ENCODE data around the gene IL31RA. TPM values are rescaled to one million over a fixed set of nuclear protein-coding genes. Genes with fewer than 3 reads are reported as not detected.

IL31RA gene
- total and polyA plus RNA-seq, 2 of the 13 experiments (the other 11 are each of a cell fraction or from before 2014, with no cell fraction given), result not detected

DNA sequence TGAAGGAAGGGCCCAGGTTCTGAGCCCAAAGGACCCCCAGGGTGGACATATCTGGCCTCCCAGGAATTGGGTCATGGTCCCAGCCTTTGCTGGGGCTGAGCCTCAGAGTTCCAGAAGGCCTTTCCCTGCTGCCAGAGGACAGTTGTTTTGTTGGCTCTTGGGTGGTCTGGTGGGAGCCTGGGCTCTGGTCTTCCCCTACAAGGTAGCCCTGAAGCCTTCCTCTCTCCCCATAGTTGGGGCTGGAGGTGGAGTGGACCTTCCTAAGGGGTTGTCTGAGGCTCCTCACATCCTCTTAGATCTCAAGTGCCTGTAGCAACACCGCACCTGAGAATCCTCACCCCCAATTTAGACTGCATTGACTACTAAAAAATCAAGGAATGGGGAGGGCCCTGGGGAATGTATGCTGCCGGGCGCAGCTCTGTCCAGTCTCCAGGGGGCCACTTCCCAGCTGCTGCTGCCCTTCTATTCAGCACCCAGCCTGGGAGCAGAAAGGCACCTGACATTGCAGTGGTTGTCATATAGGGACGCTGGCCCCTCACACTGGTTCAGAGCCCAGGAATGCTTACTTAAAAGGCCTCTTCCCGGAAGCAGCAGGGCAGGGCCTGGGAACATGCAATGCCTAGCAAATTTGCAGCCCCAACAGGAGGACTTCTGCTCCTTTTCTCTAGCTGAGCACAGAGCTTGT lies 66.4 kb downstream of the IL31RA start (continued):
- TF ChIP-seq ELF3 (CRISPR knock-in tag; IDR thresholded peaks at IDR 0.05), result 0 out of 2 replicates have a peak, but pooled peaks have one; percentile 32
- TF ChIP-seq ZNF644 (CRISPR knock-in tag; IDR thresholded peaks at IDR 0.05; ENCODE audit: low read depth), result 0 out of 2 replicates have a peak, but pooled peaks have one; percentile 15
- TF ChIP-seq LCORL (IDR thresholded peaks at IDR 0.05), result no peak
- TF ChIP-seq LCORL (CRISPR knock-in tag; IDR thresholded peaks at IDR 0.05), result 0 out of 2 replicates have a peak, but pooled peaks have one; percentile 24
- TF ChIP-seq, protein P1, sequence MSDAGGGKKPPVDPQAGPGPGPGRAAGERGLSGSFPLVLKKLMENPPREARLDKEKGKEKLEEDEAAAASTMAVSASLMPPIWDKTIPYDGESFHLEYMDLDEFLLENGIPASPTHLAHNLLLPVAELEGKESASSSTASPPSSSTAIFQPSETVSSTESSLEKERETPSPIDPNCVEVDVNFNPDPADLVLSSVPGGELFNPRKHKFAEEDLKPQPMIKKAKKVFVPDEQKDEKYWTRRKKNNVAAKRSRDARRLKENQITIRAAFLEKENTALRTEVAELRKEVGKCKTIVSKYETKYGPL (CRISPR knock-in tag; IDR thresholded peaks at IDR 0.05), result no peak
- peak; percentile 64 for TF ChIP-seq ELF1 (CRISPR knock-in tag; IDR thresholded peaks at IDR 0.05)
- no peak for TF ChIP-seq GABPA (IDR thresholded peaks at IDR 0.05; ENCODE audit: low read depth, low read length)
- peak; percentile 58; the same call in 1 of the 2 replicates for TF ChIP-seq GABPA (CRISPR knock-in tag; IDR thresholded peaks at IDR 0.05; ENCODE audit: low read depth)

DNA sequence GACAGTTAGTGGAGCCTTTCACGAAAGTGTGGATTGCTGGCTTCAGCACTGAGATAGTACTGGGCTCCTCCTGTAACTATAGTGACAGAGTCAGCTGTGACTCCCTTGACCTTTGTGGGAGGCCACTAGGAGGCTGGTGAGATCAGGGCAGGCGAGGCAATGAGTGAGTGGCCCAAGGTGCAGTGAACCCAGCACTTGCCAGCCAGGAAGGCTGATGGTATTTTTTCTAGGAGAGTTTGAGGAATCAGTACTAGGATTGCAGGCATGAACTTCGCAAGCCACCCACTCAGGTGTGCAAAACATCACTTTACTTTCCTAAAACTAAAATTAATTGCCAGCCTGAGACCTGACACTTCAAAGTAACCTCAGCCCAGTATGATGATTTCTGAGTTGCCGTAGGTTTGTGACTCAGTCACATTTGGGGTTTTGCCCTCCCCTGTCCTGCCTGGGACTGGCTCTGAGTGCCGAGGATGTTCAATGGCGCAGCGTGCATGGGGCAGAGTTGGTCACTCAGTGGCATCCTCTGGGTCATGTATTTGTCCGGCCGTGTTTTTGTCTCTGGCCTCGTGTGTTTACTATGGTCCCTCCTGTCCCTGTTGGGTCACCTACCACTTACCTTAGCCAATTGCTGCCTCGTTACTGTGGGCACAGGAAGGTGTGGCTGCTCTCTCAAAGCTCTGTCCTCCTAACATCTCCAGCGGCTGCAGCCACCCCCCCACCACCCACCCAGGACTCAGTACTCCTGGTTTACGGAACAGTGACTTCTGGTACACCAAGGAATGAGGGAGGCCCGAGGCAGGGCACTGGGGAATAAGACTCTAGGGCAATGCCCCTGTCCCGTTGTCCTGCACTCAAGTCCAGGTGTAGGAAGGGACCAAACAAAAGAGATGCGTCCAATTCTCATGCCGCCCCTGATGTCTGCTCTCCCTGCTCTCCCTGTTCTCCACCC lies 67.2 kb downstream of the IL31RA start:
- POLR2A ChIA-PET, result no interaction called here
- no TSS peak for BruUV-seq (replicated peaks)
- CTCF ChIA-PET (ENCODE audit: low intra/inter-chr PET ratio, low total read pairs), result no interaction called here
- no peak for FAIRE-seq
- no peak overlapping the region for H3K27ac ChIP-seq (ENCODE audit: extremely low read length, insufficient read depth, low read length)
- no peaks in the 10 kb centered on the region for H3K9me3 ChIP-seq (ENCODE audit: low read length)
- 80% methylated on average over 12 of the region's 17 CpGs for WGBS (ENCODE audit: low lambda C conversion rate)
- H3K4me2 ChIP-seq (ENCODE audit: low read depth, low read length), result peak overlapping the region; percentile 52
- peak overlapping the region in 1 of 3 experiments; percentile 24; a peak in 1 of 6 replicates for H3K4me3 ChIP-seq (replicated peaks in 1 of 3; ENCODE audit: insufficient read depth in 1 of 3, low read depth in 2 of 3, low read length in 3 of 3)
- peaks cover 69% of the 10 kb centered on the region for H3K4me1 ChIP-seq (ENCODE audit: insufficient read depth, low read length)
- no peaks in the 10 kb centered on the region for H3K79me2 ChIP-seq (ENCODE audit: insufficient read depth, low read length)
- no peak overlapping the region for H3K9ac ChIP-seq (ENCODE audit: insufficient read depth, low read depth, low read length)
- no peaks in the 10 kb centered on the region; a peak in 3 of 5 replicates for H3K27me3 ChIP-seq (ENCODE audit: control insufficient read depth in 1 of 2, insufficient read depth in 2 of 2, low read length in 2 of 2)
- peak; percentile 77 for ATAC-seq
- no peaks in the 10 kb centered on the region for H4K20me1 ChIP-seq (ENCODE audit: insufficient read depth, low read length)
- H2AFZ ChIP-seq (ENCODE audit: low read length), result no peak overlapping the region
- no peak for DNase-seq (ENCODE audit: low spot score)
- in situ Hi-C loops (cut with HindIII; ENCODE audit: extremely low pct_ligation_motif_present, low pct_unique_long_range_greater_than_20kb) (no loop called here), intact Hi-C loops (cut with micrococcal nuclease; ENCODE audit: unreplicated experiment) (no loop called here)
- no peaks in the 10 kb centered on the region for H3K36me3 ChIP-seq (replicated peaks in 1 of 2; ENCODE audit: control insufficient read depth in 1 of 2, insufficient read depth in 2 of 2, low read length in 2 of 2)
- TF ChIP-seq, protein P2, sequence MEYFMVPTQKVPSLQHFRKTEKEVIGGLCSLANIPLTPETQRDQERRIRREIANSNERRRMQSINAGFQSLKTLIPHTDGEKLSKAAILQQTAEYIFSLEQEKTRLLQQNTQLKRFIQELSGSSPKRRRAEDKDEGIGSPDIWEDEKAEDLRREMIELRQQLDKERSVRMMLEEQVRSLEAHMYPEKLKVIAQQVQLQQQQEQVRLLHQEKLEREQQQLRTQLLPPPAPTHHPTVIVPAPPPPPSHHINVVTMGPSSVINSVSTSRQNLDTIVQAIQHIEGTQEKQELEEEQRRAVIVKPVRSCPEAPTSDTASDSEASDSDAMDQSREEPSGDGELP (IDR thresholded peaks at IDR 0.05; ENCODE audit: borderline replicate concordance, low read depth), result peak; percentile 92
- TF ChIP-seq, protein P3, sequence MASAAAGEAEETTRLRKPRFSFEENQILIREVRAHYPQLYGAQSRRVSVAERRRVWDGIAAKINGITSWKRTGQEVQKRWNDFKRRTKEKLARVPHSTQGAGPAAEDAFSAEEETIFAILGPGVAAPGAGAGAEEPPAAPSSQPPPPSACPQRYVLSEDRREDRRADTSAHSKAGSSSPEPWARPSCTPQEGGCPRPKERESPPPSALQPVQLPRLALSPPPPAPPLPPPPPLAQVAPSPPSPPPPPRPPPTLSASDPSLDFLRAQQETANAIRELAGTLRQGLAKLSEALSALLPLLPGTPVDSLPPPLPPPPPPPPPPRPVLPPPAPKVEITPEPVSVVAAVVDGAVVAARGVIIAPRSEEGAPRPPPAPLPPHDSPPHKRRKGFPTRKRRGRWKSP (CRISPR knock-in tag; IDR thresholded peaks at IDR 0.05), result no peak
- TF ChIP-seq, protein P4, sequence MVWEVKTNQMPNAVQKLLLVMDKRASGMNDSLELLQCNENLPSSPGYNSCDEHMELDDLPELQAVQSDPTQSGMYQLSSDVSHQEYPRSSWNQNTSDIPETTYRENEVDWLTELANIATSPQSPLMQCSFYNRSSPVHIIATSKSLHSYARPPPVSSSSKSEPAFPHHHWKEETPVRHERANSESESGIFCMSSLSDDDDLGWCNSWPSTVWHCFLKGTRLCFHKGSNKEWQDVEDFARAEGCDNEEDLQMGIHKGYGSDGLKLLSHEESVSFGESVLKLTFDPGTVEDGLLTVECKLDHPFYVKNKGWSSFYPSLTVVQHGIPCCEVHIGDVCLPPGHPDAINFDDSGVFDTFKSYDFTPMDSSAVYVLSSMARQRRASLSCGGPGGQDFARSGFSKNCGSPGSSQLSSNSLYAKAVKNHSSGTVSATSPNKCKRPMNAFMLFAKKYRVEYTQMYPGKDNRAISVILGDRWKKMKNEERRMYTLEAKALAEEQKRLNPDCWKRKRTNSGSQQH (CRISPR knock-in tag; IDR thresholded peaks at IDR 0.05; ENCODE audit: low read depth), result 0 out of 2 replicates have a peak, but pooled peaks have one; percentile 29
- TF ChIP-seq SAP130 (CRISPR knock-in tag; IDR thresholded peaks at IDR 0.05; ENCODE audit: low read depth) (peak; percentile 46; the same call in 1 of the 2 replicates), MIER3 (CRISPR knock-in tag; IDR thresholded peaks at IDR 0.05; ENCODE audit: borderline replicate concordance) (no peak), ASH2L (IDR thresholded peaks at IDR 0.05; ENCODE audit: insufficient read length, low read depth, low read length) (no peak), NR2F6 (IDR thresholded peaks at IDR 0.05) (peak; percentile 82), NR2F6 (CRISPR knock-in tag; IDR thresholded peaks at IDR 0.05) (peak; percentile 74)
- TF ChIP-seq, protein P5, sequence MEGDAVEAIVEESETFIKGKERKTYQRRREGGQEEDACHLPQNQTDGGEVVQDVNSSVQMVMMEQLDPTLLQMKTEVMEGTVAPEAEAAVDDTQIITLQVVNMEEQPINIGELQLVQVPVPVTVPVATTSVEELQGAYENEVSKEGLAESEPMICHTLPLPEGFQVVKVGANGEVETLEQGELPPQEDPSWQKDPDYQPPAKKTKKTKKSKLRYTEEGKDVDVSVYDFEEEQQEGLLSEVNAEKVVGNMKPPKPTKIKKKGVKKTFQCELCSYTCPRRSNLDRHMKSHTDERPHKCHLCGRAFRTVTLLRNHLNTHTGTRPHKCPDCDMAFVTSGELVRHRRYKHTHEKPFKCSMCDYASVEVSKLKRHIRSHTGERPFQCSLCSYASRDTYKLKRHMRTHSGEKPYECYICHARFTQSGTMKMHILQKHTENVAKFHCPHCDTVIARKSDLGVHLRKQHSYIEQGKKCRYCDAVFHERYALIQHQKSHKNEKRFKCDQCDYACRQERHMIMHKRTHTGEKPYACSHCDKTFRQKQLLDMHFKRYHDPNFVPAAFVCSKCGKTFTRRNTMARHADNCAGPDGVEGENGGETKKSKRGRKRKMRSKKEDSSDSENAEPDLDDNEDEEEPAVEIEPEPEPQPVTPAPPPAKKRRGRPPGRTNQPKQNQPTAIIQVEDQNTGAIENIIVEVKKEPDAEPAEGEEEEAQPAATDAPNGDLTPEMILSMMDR (CRISPR knock-in tag; IDR thresholded peaks at IDR 0.05), result 0 out of 2 replicates have a peak, but pooled peaks have one; percentile 20

All from HepG2 (cell line).